HFF-Myc (cell line): Measurements from ENCODE around the gene KCNMA1.

Experiments
- DNase-seq: peaks from one replicate; pipeline ENCODE4 v3.0.0-alpha.2; 2011; ENCODE audit warnings: low read depth; ENCODE audit errors: extremely low read depth
- H3K4me3 ChIP-seq: replicated peaks from 2 replicates; pipeline ENCODE4 v1.5.1; 2011; ENCODE audit warnings: low read depth, mild to moderate bottlenecking, control low read depth, low read length
- CTCF ChIP-seq: IDR thresholded peaks from 2 replicates; pipeline ENCODE4 v1.5.1; 2012; ENCODE audit warnings: mild to moderate bottlenecking, low read depth, low read length, control low read depth; ENCODE audit errors: missing control alignments

The KCNMA1 gene

GRCh38 chr10:77309092-77309491, 328.5 kb downstream of the KCNMA1 start:
- no peak overlapping the region for H3K4me3 ChIP-seq
- no peak for TF ChIP-seq CTCF
- DNase-seq: no peak

- TF ChIP-seq CTCF: no peak
- DNase-seq: no peak
- no peak overlapping the region for H3K4me3 ChIP-seq
These were observed 329.4 kb downstream of the KCNMA1 start for GRCh38 chr10:77308084-77308732.

- DNase-seq: no peak
- no peak for TF ChIP-seq CTCF
- no peak overlapping the region for H3K4me3 ChIP-seq
These were observed 330.9 kb downstream of the KCNMA1 start for GRCh38 chr10:77306666-77307065.

- H3K4me3 ChIP-seq: no peak overlapping the region
- TF ChIP-seq CTCF: no peak
- no peak for DNase-seq
These were observed 331.7 kb downstream of the KCNMA1 start for GRCh38 chr10:77305650-77306632.

GRCh38 chr10:77304192-77304591, 333.4 kb downstream of the KCNMA1 start:
- no peak overlapping the region for H3K4me3 ChIP-seq
- no peak for DNase-seq
- no peak for TF ChIP-seq CTCF

- no peak for TF ChIP-seq CTCF
These were observed 336.3 kb downstream of the KCNMA1 start for GRCh38 chr10:77301305-77301730.

More at GRCh38 chr10:77301305-77301730, 336.3 kb downstream of the KCNMA1 start:
- H3K4me3 ChIP-seq: no peak overlapping the region
- DNase-seq: no peak
